ENCODE measurements around the gene ITGAL.

Gene ITGAL

DNA sequence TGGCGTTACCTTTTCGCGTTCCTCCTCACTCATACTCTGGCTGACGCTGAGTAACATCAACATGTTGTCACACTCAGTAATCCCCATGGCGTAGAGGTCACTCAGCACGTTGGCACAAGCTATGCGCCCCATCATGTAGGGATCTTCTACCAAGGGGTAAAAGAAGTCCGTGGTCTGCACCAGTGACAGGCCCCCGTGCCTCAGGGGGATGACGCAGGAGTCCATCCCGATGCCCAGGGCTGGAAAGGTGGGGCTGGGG is 27.5 kb upstream of the ITGAL start (continued):
- TF ChIP-seq, protein P1, sequence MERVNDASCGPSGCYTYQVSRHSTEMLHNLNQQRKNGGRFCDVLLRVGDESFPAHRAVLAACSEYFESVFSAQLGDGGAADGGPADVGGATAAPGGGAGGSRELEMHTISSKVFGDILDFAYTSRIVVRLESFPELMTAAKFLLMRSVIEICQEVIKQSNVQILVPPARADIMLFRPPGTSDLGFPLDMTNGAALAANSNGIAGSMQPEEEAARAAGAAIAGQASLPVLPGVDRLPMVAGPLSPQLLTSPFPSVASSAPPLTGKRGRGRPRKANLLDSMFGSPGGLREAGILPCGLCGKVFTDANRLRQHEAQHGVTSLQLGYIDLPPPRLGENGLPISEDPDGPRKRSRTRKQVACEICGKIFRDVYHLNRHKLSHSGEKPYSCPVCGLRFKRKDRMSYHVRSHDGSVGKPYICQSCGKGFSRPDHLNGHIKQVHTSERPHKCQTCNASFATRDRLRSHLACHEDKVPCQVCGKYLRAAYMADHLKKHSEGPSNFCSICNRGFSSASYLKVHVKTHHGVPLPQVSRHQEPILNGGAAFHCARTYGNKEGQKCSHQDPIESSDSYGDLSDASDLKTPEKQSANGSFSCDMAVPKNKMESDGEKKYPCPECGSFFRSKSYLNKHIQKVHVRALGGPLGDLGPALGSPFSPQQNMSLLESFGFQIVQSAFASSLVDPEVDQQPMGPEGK (CRISPR knock-in tag; IDR thresholded peaks at IDR 0.05; ENCODE audit: borderline replicate concordance), result no peak
- TF ChIP-seq, protein P2, sequence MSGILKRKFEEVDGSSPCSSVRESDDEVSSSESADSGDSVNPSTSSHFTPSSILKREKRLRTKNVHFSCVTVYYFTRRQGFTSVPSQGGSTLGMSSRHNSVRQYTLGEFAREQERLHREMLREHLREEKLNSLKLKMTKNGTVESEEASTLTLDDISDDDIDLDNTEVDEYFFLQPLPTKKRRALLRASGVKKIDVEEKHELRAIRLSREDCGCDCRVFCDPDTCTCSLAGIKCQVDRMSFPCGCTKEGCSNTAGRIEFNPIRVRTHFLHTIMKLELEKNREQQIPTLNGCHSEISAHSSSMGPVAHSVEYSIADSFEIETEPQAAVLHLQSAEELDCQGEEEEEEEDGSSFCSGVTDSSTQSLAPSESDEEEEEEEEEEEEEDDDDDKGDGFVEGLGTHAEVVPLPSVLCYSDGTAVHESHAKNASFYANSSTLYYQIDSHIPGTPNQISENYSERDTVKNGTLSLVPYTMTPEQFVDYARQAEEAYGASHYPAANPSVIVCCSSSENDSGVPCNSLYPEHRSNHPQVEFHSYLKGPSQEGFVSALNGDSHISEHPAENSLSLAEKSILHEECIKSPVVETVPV (CRISPR knock-in tag; IDR thresholded peaks at IDR 0.05), result no peak
- no peak for TF ChIP-seq PPARA (CRISPR knock-in tag; IDR thresholded peaks at IDR 0.05; ENCODE audit: borderline replicate concordance)

DNA sequence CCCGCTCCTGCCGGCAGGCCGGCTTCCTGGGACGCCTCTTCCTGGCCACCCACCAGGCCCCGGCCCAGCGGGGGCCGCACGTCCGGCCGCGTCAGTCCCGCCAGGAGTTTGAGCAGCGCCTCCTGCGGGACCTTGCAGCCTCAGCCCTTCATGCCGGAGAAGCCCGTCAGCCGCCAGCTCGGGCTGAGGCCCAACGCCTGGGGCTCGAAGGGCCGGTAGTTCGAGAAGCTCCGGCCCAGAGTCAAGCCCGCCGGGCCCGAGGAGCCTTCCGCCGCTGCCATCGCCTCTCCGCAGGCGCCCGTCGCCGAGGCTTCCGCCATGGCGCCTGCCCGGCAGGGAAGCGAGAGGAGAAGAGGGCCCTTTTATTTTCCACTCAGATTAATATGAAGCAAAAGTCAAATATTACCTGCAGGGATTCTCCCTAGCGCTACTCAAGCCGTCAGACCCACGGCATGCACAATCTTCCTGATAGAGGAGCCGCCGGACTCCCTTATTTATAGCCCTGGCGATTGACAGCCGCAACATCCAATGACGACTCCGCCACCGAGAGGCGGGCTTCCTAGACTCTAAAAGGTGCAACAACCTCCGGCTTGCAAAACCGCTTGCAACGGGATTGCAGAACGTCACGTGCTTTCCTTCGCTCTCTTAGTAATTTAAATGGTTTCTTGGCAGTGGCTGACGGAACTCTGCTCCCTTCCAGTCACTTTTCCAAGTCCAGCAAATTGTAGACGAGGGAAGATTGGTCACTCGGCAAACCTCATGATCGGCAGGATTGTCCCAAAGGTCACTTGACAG is 26.9 kb upstream of the ITGAL start, which contains the start of gene SEPHS2:
TSS of gene SEPHS2 (minus strand) at position 467 of the 795 bp plus-strand sequence. CDS start at position 320, 147 bp downstream.
- TF ChIP-seq, protein P3, sequence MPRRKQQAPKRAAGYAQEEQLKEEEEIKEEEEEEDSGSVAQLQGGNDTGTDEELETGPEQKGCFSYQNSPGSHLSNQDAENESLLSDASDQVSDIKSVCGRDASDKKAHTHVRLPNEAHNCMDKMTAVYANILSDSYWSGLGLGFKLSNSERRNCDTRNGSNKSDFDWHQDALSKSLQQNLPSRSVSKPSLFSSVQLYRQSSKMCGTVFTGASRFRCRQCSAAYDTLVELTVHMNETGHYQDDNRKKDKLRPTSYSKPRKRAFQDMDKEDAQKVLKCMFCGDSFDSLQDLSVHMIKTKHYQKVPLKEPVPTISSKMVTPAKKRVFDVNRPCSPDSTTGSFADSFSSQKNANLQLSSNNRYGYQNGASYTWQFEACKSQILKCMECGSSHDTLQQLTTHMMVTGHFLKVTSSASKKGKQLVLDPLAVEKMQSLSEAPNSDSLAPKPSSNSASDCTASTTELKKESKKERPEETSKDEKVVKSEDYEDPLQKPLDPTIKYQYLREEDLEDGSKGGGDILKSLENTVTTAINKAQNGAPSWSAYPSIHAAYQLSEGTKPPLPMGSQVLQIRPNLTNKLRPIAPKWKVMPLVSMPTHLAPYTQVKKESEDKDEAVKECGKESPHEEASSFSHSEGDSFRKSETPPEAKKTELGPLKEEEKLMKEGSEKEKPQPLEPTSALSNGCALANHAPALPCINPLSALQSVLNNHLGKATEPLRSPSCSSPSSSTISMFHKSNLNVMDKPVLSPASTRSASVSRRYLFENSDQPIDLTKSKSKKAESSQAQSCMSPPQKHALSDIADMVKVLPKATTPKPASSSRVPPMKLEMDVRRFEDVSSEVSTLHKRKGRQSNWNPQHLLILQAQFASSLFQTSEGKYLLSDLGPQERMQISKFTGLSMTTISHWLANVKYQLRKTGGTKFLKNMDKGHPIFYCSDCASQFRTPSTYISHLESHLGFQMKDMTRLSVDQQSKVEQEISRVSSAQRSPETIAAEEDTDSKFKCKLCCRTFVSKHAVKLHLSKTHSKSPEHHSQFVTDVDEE (CRISPR knock-in tag; IDR thresholded peaks at IDR 0.05), result no peak
- no peak for TF ChIP-seq ZC3H10 (CRISPR knock-in tag; IDR thresholded peaks at IDR 0.05)
- no peak for TF ChIP-seq ARNTL (CRISPR knock-in tag; IDR thresholded peaks at IDR 0.05; ENCODE audit: borderline replicate concordance, low read depth)
- TF ChIP-seq SNAI2 (CRISPR knock-in tag; IDR thresholded peaks at IDR 0.05), result no peak
- TF ChIP-seq BACH2 (CRISPR knock-in tag; IDR thresholded peaks at IDR 0.05; ENCODE audit: borderline replicate concordance), result no peak
- TF ChIP-seq TCF4 (CRISPR knock-in tag; IDR thresholded peaks at IDR 0.05; ENCODE audit: borderline replicate concordance), result no peak
- TF ChIP-seq ZNF70 (CRISPR knock-in tag; IDR thresholded peaks at IDR 0.05), result no peak
- TF ChIP-seq ZFP30 (CRISPR knock-in tag; IDR thresholded peaks at IDR 0.05), result no peak
- TF ChIP-seq ZNF565 (CRISPR knock-in tag; conservative IDR thresholded peaks at IDR 0.05; ENCODE audit: low read depth), result no peak
- no peak for TF ChIP-seq GLIS3 (CRISPR knock-in tag; IDR thresholded peaks at IDR 0.05)
- no peak for TF ChIP-seq CSDC2 (CRISPR knock-in tag; IDR thresholded peaks at IDR 0.05)
- TF ChIP-seq TOX (CRISPR knock-in tag; IDR thresholded peaks at IDR 0.05; ENCODE audit: borderline replicate concordance), result no peak
- TF ChIP-seq RARB (CRISPR knock-in tag; IDR thresholded peaks at IDR 0.05), result no peak
- ATAC-seq, result peak; percentile 95

DNA sequence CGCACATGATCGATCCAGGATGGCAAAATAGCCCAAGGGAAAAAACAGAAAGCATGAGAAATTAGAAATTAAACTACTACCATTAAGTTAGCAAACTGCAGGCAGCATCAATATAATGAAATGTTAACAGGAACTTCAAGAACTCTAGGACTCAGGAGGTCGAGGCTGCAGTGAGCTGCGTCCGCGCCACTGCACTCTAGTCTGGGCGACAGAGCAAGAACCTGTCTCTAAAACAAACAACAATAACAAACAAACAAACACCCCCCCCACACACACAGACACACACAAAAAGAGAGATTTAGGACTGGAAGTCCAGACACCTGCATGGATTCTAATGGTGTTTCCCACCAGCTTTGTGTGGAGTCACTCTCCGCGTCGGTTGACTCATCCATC is 26.3 kb upstream of the ITGAL start:
- ATAC-seq, result no peak
- TF ChIP-seq SNAI2 (CRISPR knock-in tag; IDR thresholded peaks at IDR 0.05) (no peak), BACH2 (CRISPR knock-in tag; IDR thresholded peaks at IDR 0.05; ENCODE audit: borderline replicate concordance) (no peak), TOX (CRISPR knock-in tag; IDR thresholded peaks at IDR 0.05; ENCODE audit: borderline replicate concordance) (no peak), TCF4 (CRISPR knock-in tag; IDR thresholded peaks at IDR 0.05; ENCODE audit: borderline replicate concordance) (no peak), CSDC2 (CRISPR knock-in tag; IDR thresholded peaks at IDR 0.05) (no peak), ISL1 (CRISPR knock-in tag; IDR thresholded peaks at IDR 0.05) (no peak), ZC3H10 (CRISPR knock-in tag; IDR thresholded peaks at IDR 0.05) (no peak), ZNF565 (CRISPR knock-in tag; conservative IDR thresholded peaks at IDR 0.05; ENCODE audit: low read depth) (no peak), ZFP30 (CRISPR knock-in tag; IDR thresholded peaks at IDR 0.05) (no peak), ZNF70 (CRISPR knock-in tag; IDR thresholded peaks at IDR 0.05) (no peak), ARNTL (CRISPR knock-in tag; IDR thresholded peaks at IDR 0.05; ENCODE audit: borderline replicate concordance, low read depth) (no peak), ESRRG (CRISPR knock-in tag; IDR thresholded peaks at IDR 0.05) (no peak), ZNF8 (CRISPR knock-in tag; IDR thresholded peaks at IDR 0.05) (no peak)
- TF ChIP-seq, protein P4, sequence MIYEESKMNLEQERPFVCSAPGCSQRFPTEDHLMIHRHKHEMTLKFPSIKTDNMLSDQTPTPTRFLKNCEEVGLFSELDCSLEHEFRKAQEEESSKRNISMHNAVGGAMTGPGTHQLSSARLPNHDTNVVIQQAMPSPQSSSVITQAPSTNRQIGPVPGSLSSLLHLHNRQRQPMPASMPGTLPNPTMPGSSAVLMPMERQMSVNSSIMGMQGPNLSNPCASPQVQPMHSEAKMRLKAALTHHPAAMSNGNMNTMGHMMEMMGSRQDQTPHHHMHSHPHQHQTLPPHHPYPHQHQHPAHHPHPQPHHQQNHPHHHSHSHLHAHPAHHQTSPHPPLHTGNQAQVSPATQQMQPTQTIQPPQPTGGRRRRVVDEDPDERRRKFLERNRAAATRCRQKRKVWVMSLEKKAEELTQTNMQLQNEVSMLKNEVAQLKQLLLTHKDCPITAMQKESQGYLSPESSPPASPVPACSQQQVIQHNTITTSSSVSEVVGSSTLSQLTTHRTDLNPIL (CRISPR knock-in tag; IDR thresholded peaks at IDR 0.05; ENCODE audit: low read depth), result no peak
- TF ChIP-seq, protein P3 (CRISPR knock-in tag; IDR thresholded peaks at IDR 0.05), result no peak
- TF ChIP-seq, protein P5, sequence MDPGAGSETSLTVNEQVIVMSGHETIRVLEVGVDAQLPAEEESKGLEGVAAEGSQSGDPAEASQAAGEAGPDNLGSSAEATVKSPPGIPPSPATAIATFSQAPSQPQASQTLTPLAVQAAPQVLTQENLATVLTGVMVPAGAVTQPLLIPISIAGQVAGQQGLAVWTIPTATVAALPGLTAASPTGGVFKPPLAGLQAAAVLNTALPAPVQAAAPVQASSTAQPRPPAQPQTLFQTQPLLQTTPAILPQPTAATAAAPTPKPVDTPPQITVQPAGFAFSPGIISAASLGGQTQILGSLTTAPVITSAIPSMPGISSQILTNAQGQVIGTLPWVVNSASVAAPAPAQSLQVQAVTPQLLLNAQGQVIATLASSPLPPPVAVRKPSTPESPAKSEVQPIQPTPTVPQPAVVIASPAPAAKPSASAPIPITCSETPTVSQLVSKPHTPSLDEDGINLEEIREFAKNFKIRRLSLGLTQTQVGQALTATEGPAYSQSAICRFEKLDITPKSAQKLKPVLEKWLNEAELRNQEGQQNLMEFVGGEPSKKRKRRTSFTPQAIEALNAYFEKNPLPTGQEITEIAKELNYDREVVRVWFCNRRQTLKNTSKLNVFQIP (CRISPR knock-in tag; IDR thresholded peaks at IDR 0.05; ENCODE audit: borderline replicate concordance, low read depth), result no peak

Measured in SK-N-SH treated with all-trans-retinoic acid at 6 μM for 48 hours (cell line).